ENCODE results near the gene ATPAF1. TPM values are rescaled to one million over a fixed set of nuclear protein-coding genes. Genes with fewer than 3 reads are reported as not detected.

ATPAF1 gene
- polyA plus RNA-seq, 1 of the 3 experiments (the other 2 are of a cell fraction), result 39.9 TPM

- H3K4me2 ChIP-seq, result no peak overlapping the region
- H3K4me3 ChIP-seq (ENCODE audit: low read depth in 2 of 2, low read length in 1 of 2), result no peak overlapping the region
- no peak overlapping the region for H3K9ac ChIP-seq
- H3K79me2 ChIP-seq (ENCODE audit: insufficient read depth), result no peaks in the 10 kb centered on the region
- no peaks in the 10 kb centered on the region for H3K9me2 ChIP-seq
- peaks cover 0 to 38% of the 10 kb centered on the region in 2 experiments for H3K36me3 ChIP-seq (replicated peaks in 1 of 2; ENCODE audit: control insufficient read depth in 1 of 2, insufficient read depth in 2 of 2, low read length in 1 of 2)
- no peaks in the 10 kb centered on the region for H3K4me1 ChIP-seq (ENCODE audit: control insufficient read depth in 1 of 2, insufficient read depth in 2 of 2, low read depth in 1 of 2, low read length in 1 of 2)
- no peaks in the 10 kb centered on the region for H3K27me3 ChIP-seq (ENCODE audit: insufficient read depth)
- 96% methylated on average over 7 of the region's 7 CpGs for WGBS (ENCODE audit: low lambda C conversion rate)
- TF ChIP-seq USF2 (IDR thresholded peaks at IDR 0.05; ENCODE audit: borderline replicate concordance, low read depth, low read length) (no peak), POLR2AphosphoS5 (IDR thresholded peaks at IDR 0.05; ENCODE audit: low read depth, low read length) (no peak), YY1 (IDR thresholded peaks at IDR 0.05; ENCODE audit: low read depth) (no peak), FOXM1 (IDR thresholded peaks at IDR 0.05; ENCODE audit: low read depth) (no peak), NFIC (IDR thresholded peaks at IDR 0.05; ENCODE audit: borderline replicate concordance) (no peak), REST (IDR thresholded peaks at IDR 0.05; ENCODE audit: low read depth, low read length) (no peak), GABPA (IDR thresholded peaks at IDR 0.05; ENCODE audit: low read depth) (no peak), SIN3A (IDR thresholded peaks at IDR 0.05; ENCODE audit: borderline replicate concordance, low read depth, low read length) (no peak), NRF1 (IDR thresholded peaks at IDR 0.05; ENCODE audit: low read depth, low read length) (no peak), PBX3 (IDR thresholded peaks at IDR 0.05) (no peak)
- H2AFZ ChIP-seq (ENCODE audit: low read depth), result no peak overlapping the region
- ChIA-PET CTCF (no interaction called here), POLR2A (no interaction called here)
- H3K9me3 ChIP-seq, result no peaks in the 10 kb centered on the region
- no peaks in the 10 kb centered on the region for H3F3A ChIP-seq (replicated peaks; ENCODE audit: insufficient read depth)
- DNase-seq, result no peak
- H4K20me1 ChIP-seq (ENCODE audit: insufficient read depth), result no peaks in the 10 kb centered on the region
- H3K27ac ChIP-seq (ENCODE audit: low read depth in 2 of 2, low read length in 1 of 2), result no peak overlapping the region
Observed at GRCh38 chr1:46587069-46587468, 81.1 kb downstream of the ATPAF1 start.

- 86% methylated on average over 12 of the region's 12 CpGs for WGBS (ENCODE audit: low lambda C conversion rate)
Observed at GRCh38 chr1:46585312-46585938, 82.7 kb downstream of the ATPAF1 start.

More at GRCh38 chr1:46585312-46585938, 82.7 kb downstream of the ATPAF1 start:
- CTCF ChIA-PET, result interaction anchor here (0.7 to 2.4 kb wide), 4 partner anchors 18 to 143 kb away, joined by 3 to 8 read pairs (median 4); partner anchors contain the start of gene MKNK1
- H3K4me3 ChIP-seq (ENCODE audit: low read depth in 2 of 2, low read length in 1 of 2), result no peak overlapping the region
- H3K4me2 ChIP-seq, result no peak overlapping the region
- POLR2A ChIA-PET, result no interaction called here
- no peaks in the 10 kb centered on the region for H4K20me1 ChIP-seq (ENCODE audit: insufficient read depth)
- no peaks in the 10 kb centered on the region for H3F3A ChIP-seq (replicated peaks; ENCODE audit: insufficient read depth)
- no peak for DNase-seq
- H2AFZ ChIP-seq (ENCODE audit: low read depth), result no peak overlapping the region
- no peaks in the 10 kb centered on the region for H3K4me1 ChIP-seq (ENCODE audit: control insufficient read depth in 1 of 2, insufficient read depth in 2 of 2, low read depth in 1 of 2, low read length in 1 of 2)
- no peaks in the 10 kb centered on the region for H3K9me2 ChIP-seq
- H3K36me3 ChIP-seq (replicated peaks in 1 of 2; ENCODE audit: control insufficient read depth in 1 of 2, insufficient read depth in 2 of 2, low read length in 1 of 2), result peaks cover 0 to 31% of the 10 kb centered on the region in 2 experiments
- H3K79me2 ChIP-seq (ENCODE audit: insufficient read depth), result no peaks in the 10 kb centered on the region
- no peaks in the 10 kb centered on the region for H3K9me3 ChIP-seq
- no peaks in the 10 kb centered on the region for H3K27me3 ChIP-seq (ENCODE audit: insufficient read depth)
- H3K27ac ChIP-seq (ENCODE audit: low read depth in 2 of 2, low read length in 1 of 2), result no peak overlapping the region
- TF ChIP-seq EZH2phosphoT487 (IDR thresholded peaks at IDR 0.05; ENCODE audit: borderline replicate concordance, low read depth), result no peak
- no peak for TF ChIP-seq JUND (IDR thresholded peaks at IDR 0.05)
- no peak overlapping the region for H3K9ac ChIP-seq
